Esophagus (tissue), 2 donors: Measurements from ENCODE around the gene SUPT6H. TPM values are rescaled to one million over a fixed set of nuclear protein-coding genes. Genes with fewer than 3 reads are reported as not detected.
A peak's percentile ranks its signal among the peaks of the same experiment; 100 is the strongest.

Experiments
- H3K27ac ChIP-seq, 2 donors: one replicate each; pipeline ENCODE4 v1.5.1; 2013; ENCODE audit warnings: low read depth in 2 of 2, mild to moderate bottlenecking in 2 of 2, inconsistent platforms in 1 of 2, low read length in 1 of 2, moderate library complexity in 1 of 2
- H3K27me3 ChIP-seq, 2 donors: one replicate each; pipeline ENCODE4 v1.6.1; 2013; ENCODE audit warnings: low read length in 2 of 2, control low read depth in 1 of 2, mild to moderate bottlenecking in 1 of 2; ENCODE audit not compliant: insufficient read depth in 2 of 2, control insufficient read depth in 1 of 2
- H3K36me3 ChIP-seq, 2 donors: one replicate each; pipeline ENCODE4 v1.6.1; 2013; ENCODE audit warnings: low read length in 1 of 2; ENCODE audit not compliant: control insufficient read depth in 2 of 2, insufficient read depth in 2 of 2
- H3K4me1 ChIP-seq, 2 donors: one replicate each; pipeline ENCODE4 v1.6.1; 2013; ENCODE audit warnings: low read length in 1 of 2; ENCODE audit not compliant: control insufficient read depth in 2 of 2, insufficient read depth in 2 of 2
- H3K4me3 ChIP-seq, 2 donors: one replicate each; pipeline ENCODE4 v1.5.1; 2013; ENCODE audit warnings: low read length in 2 of 2, mild to moderate bottlenecking in 2 of 2, low read depth in 1 of 2, moderate library complexity in 1 of 2
- H3K9me3 ChIP-seq, 2 donors: one replicate each; pipeline ENCODE4 v1.6.1; 2013; ENCODE audit warnings: mild to moderate bottlenecking in 2 of 2, low read depth in 1 of 2, low read length in 1 of 2, moderate library complexity in 1 of 2; ENCODE audit not compliant: control insufficient read depth in 2 of 2, insufficient read depth in 1 of 2
- WGBS, 2 donors: extraction: QIAGEN DNeasy Blood & Tissue Kit; methylation state at CpG; one replicate each; pipeline ENCODE4 v1.1.7; 2013; 5-methylcytosine and 5-hydroxymethylcytosine counted together
- polyA plus RNA-seq, 2 donors: library from polyadenylated mRNA; stranded (reverse); fragments of 200-250 nt; gene quantifications; one replicate each; pipeline ENCODE4 v1.2.3, GENCODE V29; 2013
- donor health status: healthy with polysubstance abuse.
- donor health status: Bipolar disorder and iron deficiency.

Gene SUPT6H
- polyA plus RNA-seq, 2 donors = 21.4 to 29.2 TPM

- peaks cover 19 to 35% of the 10 kb centered on the region in 2 donors for H3K36me3 ChIP-seq
- H3K27ac ChIP-seq = no peak overlapping the region
- no peaks in the 10 kb centered on the region for H3K4me1 ChIP-seq
- 71 to 73% methylated on average over 10 of the region's 10 CpGs for WGBS, 2 donors
- H3K4me3 ChIP-seq = no peak overlapping the region
- no peaks in the 10 kb centered on the region for H3K9me3 ChIP-seq
- no peaks in the 10 kb centered on the region for H3K27me3 ChIP-seq
These were observed 43.8 kb downstream of the SUPT6H start for GRCh38 chr17:28705728-28706334.

- no peak overlapping the region for H3K4me3 ChIP-seq
- no peaks in the 10 kb centered on the region for H3K9me3 ChIP-seq
- no peaks in the 10 kb centered on the region for H3K27me3 ChIP-seq
- no peak overlapping the region for H3K27ac ChIP-seq
- H3K4me1 ChIP-seq = no peaks in the 10 kb centered on the region
- peaks cover 10 to 26% of the 10 kb centered on the region in 2 donors for H3K36me3 ChIP-seq
- WGBS, 2 donors = 58 to 65% methylated on average over 6 to 7 of the region's 7 CpGs
These were observed 44.7 kb downstream of the SUPT6H start for GRCh38 chr17:28706471-28707338.

- H3K9me3 ChIP-seq = no peaks in the 10 kb centered on the region
- H3K27me3 ChIP-seq = no peaks in the 10 kb centered on the region
- no peak overlapping the region for H3K4me3 ChIP-seq
- H3K36me3 ChIP-seq = peaks cover 5 to 20% of the 10 kb centered on the region in 2 donors
- no peak overlapping the region for H3K27ac ChIP-seq
- 85 to 87% methylated on average over 2 of the region's 2 CpGs for WGBS, 2 donors
- no peaks in the 10 kb centered on the region for H3K4me1 ChIP-seq
These were observed 45.3 kb downstream of the SUPT6H start for GRCh38 chr17:28707339-28707720.

- H3K4me3 ChIP-seq = peak overlapping the region; percentile 55 to 58
- peaks cover 0 to 2% of the 10 kb centered on the region in 2 donors for H3K4me1 ChIP-seq
- peak overlapping the region; percentile 90 to 91 for H3K27ac ChIP-seq
- peaks cover 0 to 16% of the 10 kb centered on the region in 2 donors for H3K36me3 ChIP-seq
- 1% methylated on average over 70 to 74 of the region's 74 CpGs for WGBS, 2 donors
- H3K9me3 ChIP-seq = no peaks in the 10 kb centered on the region
- no peaks in the 10 kb centered on the region for H3K27me3 ChIP-seq
These were observed 49.1 kb downstream of the SUPT6H start for GRCh38 chr17:28710861-28711722.

GRCh38 chr17:28711723-28712031 is 49.7 kb downstream of the SUPT6H start, which contains the start of gene PROCA1:
Gene PROCA1, minus strand, starts transcription at chr17:28711888. Its CDS starts 228 bp downstream, at chr17:28711660.
- peaks cover 0 to 2% of the 10 kb centered on the region in 2 donors for H3K4me1 ChIP-seq
- no peaks in the 10 kb centered on the region for H3K9me3 ChIP-seq
- peaks cover 0 to 16% of the 10 kb centered on the region in 2 donors for H3K36me3 ChIP-seq
- 6 to 8% methylated on average over 20 of the region's 20 CpGs for whole genome bisulfite sequencing, 2 donors
- peak within 1 kb of the TSS; percentile 90 to 91 for H3K27ac ChIP-seq
- H3K27me3 ChIP-seq = no peaks in the 10 kb centered on the region
- H3K4me3 ChIP-seq = peak within 1 kb of the TSS; percentile 55 to 58

GRCh38 chr17:28712032-28712704 is 50.2 kb downstream of the SUPT6H start:
- 42 to 50% methylated on average over 34 of the region's 34 CpGs for WGBS, 2 donors
- peak overlapping the region; percentile 90 to 91 for H3K27ac ChIP-seq

GRCh38 chr17:28712705-28713415 is 50.9 kb downstream of the SUPT6H start:
- Histone ChIP-seq H3K27me3 (no peaks in the 10 kb centered on the region), H3K4me1 (peaks cover 0 to 2% of the 10 kb centered on the region in 2 donors), H3K9me3 (no peaks in the 10 kb centered on the region), H3K27ac (no peak overlapping the region), H3K36me3 (peaks cover 0 to 16% of the 10 kb centered on the region in 2 donors), H3K4me3 (no peak overlapping the region)
- whole genome bisulfite sequencing, 2 donors = 71 to 80% methylated on average over 7 of the region's 7 CpGs

More at GRCh38 chr17:28712032-28712704, 50.2 kb downstream of the SUPT6H start:
- Histone ChIP-seq H3K9me3 (no peaks in the 10 kb centered on the region), H3K4me3 (peak overlapping the region in 1 of 2 donors; percentile 55), H3K36me3 (peaks cover 0 to 16% of the 10 kb centered on the region in 2 donors), H3K4me1 (peaks cover 0 to 2% of the 10 kb centered on the region in 2 donors), H3K27me3 (no peaks in the 10 kb centered on the region)

- Histone ChIP-seq H3K4me3 (no peak overlapping the region), H3K36me3 (peaks cover 0 to 16% of the 10 kb centered on the region in 2 donors), H3K4me1 (peaks cover 0 to 2% of the 10 kb centered on the region in 2 donors), H3K27ac (no peak overlapping the region), H3K9me3 (no peaks in the 10 kb centered on the region), H3K27me3 (no peaks in the 10 kb centered on the region)
- whole genome bisulfite sequencing, 2 donors = 90 to 91% methylated on average over 3 of the region's 3 CpGs
These were observed 52.3 kb downstream of the SUPT6H start for GRCh38 chr17:28714281-28714680.
